ENCODE results near the gene SPTLC3.

The SPTLC3 gene

GRCh38 chr20:13041574-13042457, 33.0 kb downstream of the SPTLC3 start (continued):
- TF ChIP-seq CSDC2 (CRISPR knock-in tag; IDR thresholded peaks at IDR 0.05) (no peak), PATZ1 (CRISPR knock-in tag; IDR thresholded peaks at IDR 0.05; ENCODE audit: borderline replicate concordance) (no peak)

GRCh38 chr20:13042458-13042794, 33.7 kb downstream of the SPTLC3 start:
- no peak for ATAC-seq
- TF ChIP-seq ZNF70 (CRISPR knock-in tag; IDR thresholded peaks at IDR 0.05) (no peak), TSHZ2 (CRISPR knock-in tag; IDR thresholded peaks at IDR 0.05) (no peak), ZFP3 (CRISPR knock-in tag; IDR thresholded peaks at IDR 0.05) (no peak), POU6F1 (CRISPR knock-in tag; IDR thresholded peaks at IDR 0.05; ENCODE audit: borderline replicate concordance, low read depth) (no peak), TOX (CRISPR knock-in tag; IDR thresholded peaks at IDR 0.05; ENCODE audit: borderline replicate concordance) (no peak), SNAI2 (CRISPR knock-in tag; IDR thresholded peaks at IDR 0.05) (no peak), BACH2 (CRISPR knock-in tag; IDR thresholded peaks at IDR 0.05; ENCODE audit: borderline replicate concordance) (no peak), OSR1 (CRISPR knock-in tag; IDR thresholded peaks at IDR 0.05) (no peak), PPARA (CRISPR knock-in tag; IDR thresholded peaks at IDR 0.05; ENCODE audit: borderline replicate concordance) (no peak), CREB5 (CRISPR knock-in tag; IDR thresholded peaks at IDR 0.05; ENCODE audit: low read depth) (no peak), ISL1 (CRISPR knock-in tag; IDR thresholded peaks at IDR 0.05) (no peak), CSDC2 (CRISPR knock-in tag; IDR thresholded peaks at IDR 0.05) (no peak), ESRRG (CRISPR knock-in tag; IDR thresholded peaks at IDR 0.05) (no peak), ZC3H10 (CRISPR knock-in tag; IDR thresholded peaks at IDR 0.05) (no peak), TCF4 (CRISPR knock-in tag; IDR thresholded peaks at IDR 0.05; ENCODE audit: borderline replicate concordance) (no peak), PATZ1 (CRISPR knock-in tag; IDR thresholded peaks at IDR 0.05; ENCODE audit: borderline replicate concordance) (no peak), GLIS3 (CRISPR knock-in tag; IDR thresholded peaks at IDR 0.05) (no peak), ZNF565 (CRISPR knock-in tag; conservative IDR thresholded peaks at IDR 0.05; ENCODE audit: low read depth) (no peak)

- ATAC-seq = no peak
- no peak for TF ChIP-seq ZNF70 (CRISPR knock-in tag; IDR thresholded peaks at IDR 0.05)
- no peak for TF ChIP-seq POU6F1 (CRISPR knock-in tag; IDR thresholded peaks at IDR 0.05; ENCODE audit: borderline replicate concordance, low read depth)
- TF ChIP-seq TCF4 (CRISPR knock-in tag; IDR thresholded peaks at IDR 0.05; ENCODE audit: borderline replicate concordance) = no peak
- TF ChIP-seq OSR1 (CRISPR knock-in tag; IDR thresholded peaks at IDR 0.05) = no peak
- TF ChIP-seq ARNTL (CRISPR knock-in tag; IDR thresholded peaks at IDR 0.05; ENCODE audit: borderline replicate concordance, low read depth) = no peak
- TF ChIP-seq ZNF8 (CRISPR knock-in tag; IDR thresholded peaks at IDR 0.05) = no peak
- TF ChIP-seq TOX (CRISPR knock-in tag; IDR thresholded peaks at IDR 0.05; ENCODE audit: borderline replicate concordance) = no peak
- no peak for TF ChIP-seq ZFP30 (CRISPR knock-in tag; IDR thresholded peaks at IDR 0.05)
- TF ChIP-seq CSRNP3 (CRISPR knock-in tag; IDR thresholded peaks at IDR 0.05) = no peak
- TF ChIP-seq ISL1 (CRISPR knock-in tag; IDR thresholded peaks at IDR 0.05) = no peak
- no peak for TF ChIP-seq BACH2 (CRISPR knock-in tag; IDR thresholded peaks at IDR 0.05; ENCODE audit: borderline replicate concordance)
- TF ChIP-seq GLIS3 (CRISPR knock-in tag; IDR thresholded peaks at IDR 0.05) = no peak
Measured at GRCh38 chr20:13046409-13046808, 37.6 kb downstream of the SPTLC3 start.

Measured in SK-N-SH treated with all-trans-retinoic acid at 6 μM for 48 hours (cell line).